Measurements from ENCODE around the gene CTNNA2. TPM values are rescaled to one million over a fixed set of nuclear protein-coding genes. Genes with fewer than 3 reads are reported as not detected.

The CTNNA2 gene
- total and polyA plus RNA-seq, 9 of the 15 experiments (the other 6 are each of a cell fraction or from before 2014, with no cell fraction given) = 0.03 to 0.40 (median 0.15) TPM

GRCh38 chr2:80689106-80689505 is 1176.3 kb downstream of the CTNNA2 start:
- no peaks in the 10 kb centered on the region for H3K79me2 ChIP-seq (ENCODE audit: control insufficient read depth, insufficient read depth, low read length)
- H3K27me3 ChIP-seq (ENCODE audit: control insufficient read depth in 2 of 2, insufficient read depth in 2 of 2, low read length in 2 of 2) = no peaks in the 10 kb centered on the region
- no peak overlapping the region for H3K9ac ChIP-seq (ENCODE audit: insufficient read depth in 1 of 2, low read depth in 2 of 2, low read length in 2 of 2)
- in situ Hi-C loops (cut with MboI) (no loop called here), intact Hi-C loops (cut with micrococcal nuclease) (no loop called here)
- ChIA-PET POLR2A (no interaction called here), CTCF (ENCODE audit: low intra/inter-chr PET ratio) (no interaction called here)
- DNase-seq (ENCODE audit: extremely low read depth in 1 of 4, low spot score in 3 of 4) (no peak), ATAC-seq (no peak), FAIRE-seq (no peak)
- no peaks in the 10 kb centered on the region for H3K9me3 ChIP-seq (replicated peaks; ENCODE audit: control insufficient read depth, insufficient read depth, low read depth, low read length)
- no peaks in the 10 kb centered on the region for H3K4me1 ChIP-seq (replicated peaks in 1 of 2; ENCODE audit: control insufficient read depth in 2 of 2, insufficient read depth in 2 of 2, low read length in 2 of 2)
- no peak overlapping the region for H3K4me2 ChIP-seq (ENCODE audit: insufficient read depth, low read length)
- no peaks in the 10 kb centered on the region for H3K9me1 ChIP-seq (ENCODE audit: control insufficient read depth, insufficient read depth, low read length)
- no peak overlapping the region for H3K4me3 ChIP-seq
- 0% methylated on average over 1 of the region's 1 CpG for WGBS (ENCODE audit: insufficient coverage, low coverage, missing lambda C conversion rate)
- H3K36me3 ChIP-seq (ENCODE audit: control insufficient read depth, insufficient read depth, low read length) = no peaks in the 10 kb centered on the region
- H2AFZ ChIP-seq (ENCODE audit: low read depth, low read length) = no peak overlapping the region
- no peak overlapping the region for H3K27ac ChIP-seq (ENCODE audit: extremely low read depth, low read depth, low read length)
- no peaks in the 10 kb centered on the region for H4K20me1 ChIP-seq (replicated peaks; ENCODE audit: control insufficient read depth, insufficient read depth, low read length)
- no TSS peak for BruUV-seq (replicated peaks)
- TF ChIP-seq ZNF184 (CRISPR knock-in tag; IDR thresholded peaks at IDR 0.05) = no peak
- TF ChIP-seq SUPT5H (IDR thresholded peaks at IDR 0.05) = no peak
- no peak for TF ChIP-seq IRF9 (tag; IDR thresholded peaks at IDR 0.05)
- TF ChIP-seq ZNF347 (CRISPR knock-in tag; IDR thresholded peaks at IDR 0.05; ENCODE audit: low read depth) = no peak
- no peak for TF ChIP-seq COPS2 (conservative IDR thresholded peaks at IDR 0.05)
- TF ChIP-seq ZNF75A (CRISPR knock-in tag; IDR thresholded peaks at IDR 0.05) = no peak
- no peak for TF ChIP-seq POLR2AphosphoS2 (IDR thresholded peaks at IDR 0.05; ENCODE audit: low read length)
- TF ChIP-seq ZNF79 (CRISPR knock-in tag; IDR thresholded peaks at IDR 0.05; ENCODE audit: low read depth) = no peak
- TF ChIP-seq DACH1 (IDR thresholded peaks at IDR 0.05; ENCODE audit: partially characterized antibody) = no peak
- no peak for TF ChIP-seq TSHZ1 (CRISPR knock-in tag; IDR thresholded peaks at IDR 0.05)
- no peak for TF ChIP-seq ESRRA (IDR thresholded peaks at IDR 0.05; ENCODE audit: borderline replicate concordance, low read depth)
- TF ChIP-seq HOMEZ (CRISPR knock-in tag; IDR thresholded peaks at IDR 0.05) = no peak

Measured in K562 (cell line).